Measurements from ENCODE around the gene FAM170B.

DNA sequence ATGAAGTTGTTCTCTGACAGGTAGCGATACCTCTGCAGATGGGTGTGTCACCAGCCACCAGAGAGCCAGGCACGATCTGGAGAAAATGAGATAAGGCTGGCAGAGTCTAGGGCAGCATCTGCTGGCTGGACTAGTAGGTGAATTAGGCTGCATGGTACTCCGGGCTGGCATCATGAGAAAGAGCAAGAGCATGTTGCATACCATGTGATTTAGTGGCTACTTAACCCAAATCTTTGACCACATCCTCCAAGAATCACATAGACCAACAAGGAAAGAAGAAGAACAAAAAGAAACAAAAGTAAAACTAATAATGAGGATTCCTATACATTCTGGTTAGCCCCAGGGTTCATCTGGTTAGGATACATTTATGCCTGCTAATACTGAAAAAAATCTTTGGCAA lies 23.4 kb upstream of the FAM170B start:
- no peak for TF ChIP-seq POLR2A (IDR thresholded peaks at IDR 0.05)
- no peak for TF ChIP-seq POLR2AphosphoS5 (IDR thresholded peaks at IDR 0.05)
- TF ChIP-seq, protein P1, sequence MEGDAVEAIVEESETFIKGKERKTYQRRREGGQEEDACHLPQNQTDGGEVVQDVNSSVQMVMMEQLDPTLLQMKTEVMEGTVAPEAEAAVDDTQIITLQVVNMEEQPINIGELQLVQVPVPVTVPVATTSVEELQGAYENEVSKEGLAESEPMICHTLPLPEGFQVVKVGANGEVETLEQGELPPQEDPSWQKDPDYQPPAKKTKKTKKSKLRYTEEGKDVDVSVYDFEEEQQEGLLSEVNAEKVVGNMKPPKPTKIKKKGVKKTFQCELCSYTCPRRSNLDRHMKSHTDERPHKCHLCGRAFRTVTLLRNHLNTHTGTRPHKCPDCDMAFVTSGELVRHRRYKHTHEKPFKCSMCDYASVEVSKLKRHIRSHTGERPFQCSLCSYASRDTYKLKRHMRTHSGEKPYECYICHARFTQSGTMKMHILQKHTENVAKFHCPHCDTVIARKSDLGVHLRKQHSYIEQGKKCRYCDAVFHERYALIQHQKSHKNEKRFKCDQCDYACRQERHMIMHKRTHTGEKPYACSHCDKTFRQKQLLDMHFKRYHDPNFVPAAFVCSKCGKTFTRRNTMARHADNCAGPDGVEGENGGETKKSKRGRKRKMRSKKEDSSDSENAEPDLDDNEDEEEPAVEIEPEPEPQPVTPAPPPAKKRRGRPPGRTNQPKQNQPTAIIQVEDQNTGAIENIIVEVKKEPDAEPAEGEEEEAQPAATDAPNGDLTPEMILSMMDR (IDR thresholded peaks at IDR 0.05), result no peak
